HG03432 (cell line): ENCODE data around the gene TGFB2.

Experiments
- ATAC-seq: cut with Tn5 transposase; IDR thresholded peaks from one replicate; pipeline ENCODE4 v1.9.1; 2021; ENCODE audit warnings: mild to moderate bottlenecking, moderate library complexity; ENCODE audit not compliant: unreplicated experiment

Gene TGFB2

GRCh38 chr1:218480588-218481099 is 135.5 kb downstream of the TGFB2 start:
- no peak for ATAC-seq

DNA sequence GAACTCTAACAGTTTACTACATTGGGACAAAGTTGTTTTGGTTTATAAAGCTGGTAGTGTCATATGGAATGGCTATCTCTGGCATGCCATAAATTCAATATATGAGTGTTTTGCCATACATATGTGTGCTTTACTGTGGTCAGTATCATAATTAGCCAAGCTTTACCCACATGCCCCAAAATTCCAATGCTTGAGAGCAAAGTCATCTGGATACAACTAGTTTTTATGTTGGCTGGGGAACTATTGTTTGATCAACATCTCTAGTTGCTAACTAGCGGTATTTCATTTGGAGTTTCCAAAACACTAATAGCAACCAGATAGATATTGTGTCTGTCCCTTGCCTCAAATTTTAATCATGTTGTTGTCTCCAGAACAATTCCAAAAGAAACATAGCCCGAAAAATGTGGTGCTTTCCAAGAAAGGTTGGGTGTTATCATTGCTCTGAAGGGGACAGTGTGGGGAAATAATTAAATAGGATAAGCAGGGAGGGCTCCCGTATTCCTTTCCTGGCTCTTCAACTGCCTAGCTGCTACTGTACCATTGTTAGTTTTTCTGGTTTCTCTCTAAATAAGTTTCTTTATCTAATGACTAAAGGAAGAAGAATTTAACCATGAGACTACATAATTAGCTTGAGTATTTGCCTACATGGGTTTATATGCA is 136.1 kb downstream of the TGFB2 start:
- ATAC-seq: no peak

- no peak for ATAC-seq
Measured at GRCh38 chr1:218482683-218483082, 137.5 kb downstream of the TGFB2 start.

DNA sequence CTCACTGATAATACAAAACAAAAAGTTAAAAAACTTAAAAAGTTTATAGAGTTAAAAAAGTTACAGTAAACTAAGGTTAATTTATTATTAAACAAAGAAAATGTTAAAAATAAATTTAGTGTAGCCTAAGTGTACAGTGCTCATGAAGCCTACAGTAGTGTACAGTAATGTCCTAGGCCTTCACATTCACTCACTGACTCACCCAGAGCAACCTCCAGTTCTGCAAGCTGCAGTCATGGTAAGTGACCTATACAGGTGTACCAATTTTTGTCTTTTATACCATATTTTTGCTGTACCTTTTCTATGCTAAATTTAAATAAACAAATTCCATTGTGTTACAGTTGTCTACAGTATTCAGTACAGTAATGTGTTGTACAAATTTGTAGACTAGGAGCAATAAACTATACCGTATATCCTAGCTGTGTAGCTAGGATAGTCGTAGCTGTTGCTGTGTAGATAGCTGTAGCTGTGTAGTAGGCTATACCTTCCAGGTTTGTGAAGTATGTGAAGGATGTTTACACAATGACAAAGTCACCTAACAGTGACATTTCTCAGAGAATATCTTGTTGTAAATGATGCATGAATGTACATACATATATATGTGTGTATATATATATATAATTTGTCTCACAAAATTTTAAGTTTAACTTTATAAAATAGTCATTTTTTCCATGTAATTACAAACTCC is 140.2 kb downstream of the TGFB2 start:
- no peak for ATAC-seq

DNA sequence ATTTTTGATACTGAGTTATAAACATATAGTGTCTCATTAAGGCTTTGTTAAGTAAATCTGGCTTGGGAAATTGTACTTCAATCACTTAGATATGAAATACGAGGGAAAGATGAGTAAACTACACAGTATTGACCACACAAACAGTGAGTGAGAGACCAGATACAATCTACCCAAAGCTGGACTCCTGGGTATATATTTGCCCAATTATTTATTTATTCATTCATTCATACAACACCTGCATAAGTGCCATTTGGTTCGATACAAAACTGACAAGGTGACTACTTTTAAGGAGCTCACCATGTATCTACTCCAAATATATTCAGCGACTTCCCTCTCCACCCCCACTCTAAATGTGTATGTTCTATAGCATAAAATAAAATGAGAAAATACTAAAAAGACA is 143.4 kb downstream of the TGFB2 start:
- no peak for ATAC-seq

GRCh38 chr1:218488986-218489385 is 143.8 kb downstream of the TGFB2 start:
- ATAC-seq: no peak

DNA sequence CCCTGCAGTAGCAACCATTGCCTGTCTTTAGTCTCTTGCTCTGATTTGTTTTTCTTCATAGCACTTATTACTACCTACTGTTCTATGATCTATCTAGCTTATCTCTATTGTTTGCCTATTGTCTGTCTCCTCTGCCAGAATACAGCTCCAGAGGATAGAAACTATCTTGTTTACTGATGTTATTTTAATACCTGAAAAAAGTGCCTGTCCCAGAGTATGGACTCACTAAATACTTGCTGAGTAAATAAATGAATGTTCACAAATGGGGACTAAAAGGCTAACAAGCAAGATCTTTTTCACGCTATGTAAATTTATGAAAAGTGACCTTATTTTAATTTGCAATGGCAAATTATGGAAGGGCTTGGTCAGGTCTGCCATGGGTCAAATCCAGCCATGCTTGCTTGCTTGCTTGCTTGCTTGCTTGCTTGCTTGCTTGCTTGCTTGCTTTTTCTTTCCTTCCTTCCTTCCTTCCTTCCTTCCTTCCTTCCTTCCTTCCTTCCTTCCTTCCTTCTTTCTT is 145.3 kb downstream of the TGFB2 start:
- ATAC-seq: no peak

- ATAC-seq: no peak
Measured at GRCh38 chr1:218492874-218493273, 147.7 kb downstream of the TGFB2 start.

DNA sequence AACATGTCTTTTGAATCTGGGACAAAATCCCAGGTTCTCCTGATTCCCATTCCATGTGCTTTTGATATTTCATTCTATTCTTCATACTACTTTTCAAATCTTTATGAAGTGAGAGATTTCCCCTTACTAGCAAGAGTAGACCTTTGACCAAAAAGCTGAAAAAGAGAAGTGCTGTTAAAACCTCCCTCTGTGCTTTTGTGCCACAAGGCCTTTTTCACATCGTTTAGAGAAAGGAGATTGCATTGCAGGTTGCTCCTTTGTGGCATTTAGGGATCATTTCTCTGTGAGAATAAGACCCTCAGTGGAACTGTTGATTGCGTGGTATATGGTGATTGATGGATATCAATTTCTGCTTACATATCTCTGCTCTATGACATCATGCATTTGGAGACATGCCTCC is 148.8 kb downstream of the TGFB2 start:
- no peak for ATAC-seq
